NCI-H2081 (cell line): ENCODE measurements around the gene PARP14.

Source experiments
- DNase-seq, 2 experiments: peaks; one replicate each; lab custom pipeline; 2025; lab: John Stamatoyannopoulos, UW

Gene PARP14

GRCh38 chr3:122770521-122771202, 90.0 kb downstream of the PARP14 start:
- DNase-seq = no peak

DNA sequence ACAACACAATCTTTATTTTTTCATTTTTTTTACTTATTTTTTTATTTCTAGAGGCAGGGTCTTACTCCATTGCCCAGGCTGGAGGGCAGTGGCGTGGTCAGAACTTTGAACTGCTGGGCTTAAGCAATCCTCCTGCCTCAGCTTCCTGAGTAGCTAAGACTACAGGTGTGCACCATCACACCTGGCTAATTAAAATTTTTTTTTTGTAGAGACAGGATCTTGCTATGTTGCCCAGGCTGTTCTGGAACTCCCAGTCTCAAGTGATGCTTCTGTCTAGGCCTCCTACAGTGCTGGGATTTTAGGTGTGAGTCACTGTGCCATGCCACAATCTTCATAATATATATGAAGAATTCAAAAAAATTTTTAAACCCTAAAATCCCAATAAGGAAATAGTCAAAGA, 92.2 kb downstream of the PARP14 start:
- no peak for DNase-seq

- no peak for DNase-seq
Observed at GRCh38 chr3:122773944-122774509, 93.4 kb downstream of the PARP14 start.

DNA sequence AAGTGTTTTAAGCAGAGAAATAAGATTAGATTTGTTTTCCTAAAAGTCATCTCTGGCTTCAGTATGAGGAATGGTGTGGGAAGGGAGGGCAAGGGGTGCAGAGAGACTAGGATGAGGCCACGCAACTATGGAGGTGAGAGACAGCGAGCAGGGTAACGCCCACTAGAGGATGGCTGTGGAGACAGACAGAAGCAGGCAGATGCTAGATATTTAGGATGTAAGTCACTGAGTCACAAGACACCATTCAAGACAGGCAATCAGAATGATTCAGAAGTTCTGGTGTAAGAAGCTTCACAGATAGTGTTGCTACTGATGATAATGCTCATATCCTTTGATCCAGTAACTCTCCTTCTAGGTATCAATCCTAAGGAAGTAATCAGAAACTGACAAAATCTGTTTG, 93.9 kb downstream of the PARP14 start:
- no peak for DNase-seq

- no peak for DNase-seq
Observed at GRCh38 chr3:122776675-122777468, 96.2 kb downstream of the PARP14 start.

GRCh38 chr3:122777563-122777962, 96.9 kb downstream of the PARP14 start:
- no peak for DNase-seq
